Skeletal muscle tissue (tissue), 4 donors: ENCODE measurements around the gene PSMD7. TPM values are rescaled to one million over a fixed set of nuclear protein-coding genes. Genes with fewer than 3 reads are reported as not detected.

Source experiments
- H3K27ac ChIP-seq: one replicate; pipeline ENCODE4 v1.7.0; 2013; ENCODE audit warnings: mild to moderate bottlenecking, low read depth, low read length, inconsistent platforms
- H3K27me3 ChIP-seq, 3 donors: one replicate each; pipeline ENCODE4 v1.7.0; 2013; ENCODE audit warnings: low read length in 3 of 3; ENCODE audit not compliant: control insufficient read depth in 3 of 3, insufficient read depth in 3 of 3
- H3K36me3 ChIP-seq, 3 donors: one replicate each; pipeline ENCODE4 v1.7.0; 2013; ENCODE audit warnings: low read length in 3 of 3; ENCODE audit not compliant: control insufficient read depth in 3 of 3, insufficient read depth in 3 of 3
- H3K4me1 ChIP-seq, 3 donors: one replicate each; pipeline ENCODE4 v1.7.0; 2013; ENCODE audit warnings: low read length in 3 of 3, mild to moderate bottlenecking in 3 of 3; ENCODE audit not compliant: control insufficient read depth in 3 of 3, insufficient read depth in 3 of 3
- H3K4me3 ChIP-seq, 3 donors: one replicate each; pipeline ENCODE4 v1.7.0; 2013; ENCODE audit warnings: low read length in 3 of 3
- H3K9ac ChIP-seq, 3 donors: one replicate each; pipeline ENCODE4 v1.7.0; 2013; ENCODE audit warnings: low read length in 3 of 3, mild to moderate bottlenecking in 3 of 3, moderate library complexity in 2 of 3, low read depth in 1 of 3
- H3K9me3 ChIP-seq, 3 donors: one replicate each; pipeline ENCODE4 v1.7.0; 2013; ENCODE audit warnings: low read length in 3 of 3; ENCODE audit not compliant: control insufficient read depth in 3 of 3
- total RNA-seq: library from RNA; depleted of rRNA; stranded (reverse); fragments of >200 nt; gene quantifications from one replicate; pipeline ENCODE4 v1.2.3, GENCODE V29; 2014
- donor health status: Osteomylitis.

Gene PSMD7
- total RNA-seq, 1 donor from 2014 or later, result 40.7 TPM

DNA sequence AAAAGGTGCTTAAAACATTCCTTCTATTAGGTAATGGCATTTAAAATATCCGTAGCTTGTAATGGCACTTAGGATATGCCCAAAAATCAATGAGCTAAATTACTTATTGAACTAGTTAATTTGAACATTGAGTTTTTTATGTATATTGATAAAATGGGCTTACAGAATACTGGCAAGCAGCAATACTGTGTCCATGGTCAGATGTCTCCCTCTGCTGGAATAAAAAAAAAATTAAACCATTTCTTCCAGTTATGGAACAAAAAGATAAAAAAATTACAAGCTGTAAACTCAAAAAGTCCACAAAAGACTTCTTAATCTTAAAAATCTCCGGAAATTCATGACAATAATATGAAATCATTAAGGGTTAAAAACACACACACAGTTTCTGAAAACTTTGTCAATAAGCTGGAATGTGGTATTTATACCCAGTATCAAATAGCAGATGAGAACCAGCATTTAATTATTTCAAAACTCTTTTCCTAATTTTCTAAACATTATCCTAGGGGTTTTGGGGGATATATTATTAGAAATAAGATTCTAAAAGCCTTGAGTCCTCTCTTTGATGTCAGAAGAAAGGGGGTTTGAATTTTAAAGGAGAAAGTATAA, 21.5 kb upstream of the PSMD7 start:
- Histone ChIP-seq H3K4me1 (no peaks in the 10 kb centered on the region), H3K9me3 (no peaks in the 10 kb centered on the region), H3K27me3 (no peaks in the 10 kb centered on the region), H3K36me3 (no peaks in the 10 kb centered on the region), H3K9ac (no peak overlapping the region), H3K27ac (no peak overlapping the region), H3K4me3 (no peak overlapping the region)

DNA sequence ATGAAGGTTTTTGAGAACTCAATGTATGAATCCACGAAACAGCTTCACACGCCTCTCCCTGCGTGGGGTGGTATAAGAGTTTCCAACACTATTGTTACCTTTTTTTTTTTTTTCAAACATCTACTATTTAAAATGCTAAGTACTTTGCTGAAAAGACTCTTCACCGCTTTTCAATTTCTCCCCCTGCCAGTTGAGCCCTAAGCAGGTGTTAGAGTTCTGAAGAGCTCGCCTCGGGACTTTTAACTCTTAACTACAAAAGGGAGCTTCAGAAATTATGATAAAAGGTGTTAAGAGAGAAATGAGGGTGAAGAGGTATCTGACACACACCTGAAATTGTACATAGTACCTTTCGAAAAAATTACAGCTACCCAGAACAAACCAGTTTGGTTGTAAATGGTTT, 20.9 kb upstream of the PSMD7 start:
- no peak overlapping the region for H3K4me3 ChIP-seq

GRCh38 chr16:74277974-74278373, 18.6 kb upstream of the PSMD7 start:
- Histone ChIP-seq H3K4me3 (no peak overlapping the region), H3K9me3 (no peaks in the 10 kb centered on the region), H3K36me3 (no peaks in the 10 kb centered on the region), H3K9ac (no peak overlapping the region), H3K27me3 (no peaks in the 10 kb centered on the region), H3K4me1 (no peaks in the 10 kb centered on the region), H3K27ac (no peak overlapping the region)

More for the DNA sequence above, 20.9 kb upstream of the PSMD7 start:
- Histone ChIP-seq H3K36me3 (no peaks in the 10 kb centered on the region), H3K4me1 (no peaks in the 10 kb centered on the region), H3K27me3 (no peaks in the 10 kb centered on the region), H3K27ac (no peak overlapping the region), H3K9ac (no peak overlapping the region), H3K9me3 (no peaks in the 10 kb centered on the region)

DNA sequence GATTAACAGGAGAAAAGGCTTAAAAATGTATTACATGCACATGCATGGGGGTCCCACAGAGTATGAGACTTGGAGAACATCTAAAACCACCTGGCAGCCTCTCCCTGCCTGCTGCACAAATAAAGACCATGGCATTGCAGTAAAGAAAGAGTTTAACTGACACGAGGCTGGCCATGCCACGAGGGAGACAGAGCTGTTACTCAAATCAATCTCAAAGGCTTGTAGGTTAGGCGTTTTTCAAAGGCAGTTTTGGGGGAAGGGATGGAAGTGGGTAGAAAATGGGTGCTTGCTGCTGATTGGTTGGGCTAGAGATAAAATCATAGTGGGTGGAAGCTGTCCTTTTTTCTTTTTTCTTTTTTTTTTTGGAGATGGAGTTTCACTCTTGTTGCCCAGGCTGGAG, 17.3 kb upstream of the PSMD7 start:
- no peaks in the 10 kb centered on the region for H3K36me3 ChIP-seq
- no peak overlapping the region for H3K27ac ChIP-seq
- H3K4me3 ChIP-seq, result no peak overlapping the region
- H3K9me3 ChIP-seq, result no peaks in the 10 kb centered on the region
- H3K9ac ChIP-seq, result no peak overlapping the region
- H3K4me1 ChIP-seq, result no peaks in the 10 kb centered on the region
- H3K27me3 ChIP-seq, result no peaks in the 10 kb centered on the region

DNA sequence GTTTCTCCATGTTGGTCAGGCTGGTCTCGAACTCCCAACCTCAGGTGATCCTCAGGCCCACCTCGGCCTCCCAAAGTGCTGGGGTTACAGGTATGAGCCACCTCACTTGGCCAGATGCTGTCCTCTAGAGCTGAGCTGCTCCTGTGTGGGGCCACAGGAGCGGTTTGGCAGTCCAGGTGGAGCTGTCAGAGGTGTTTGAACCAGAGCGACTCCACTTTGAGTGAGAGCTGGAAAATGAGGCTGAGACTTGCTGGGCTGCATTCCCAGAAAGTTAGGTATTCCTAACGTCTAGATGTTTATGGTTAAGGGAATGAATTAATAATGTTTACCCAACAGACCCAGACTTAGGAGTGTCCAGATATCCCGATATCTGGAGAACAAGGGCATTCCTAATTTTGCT, 16.8 kb upstream of the PSMD7 start:
- Histone ChIP-seq H3K9me3 (no peaks in the 10 kb centered on the region), H3K4me1 (no peaks in the 10 kb centered on the region), H3K27me3 (no peaks in the 10 kb centered on the region), H3K9ac (no peak overlapping the region), H3K4me3 (no peak overlapping the region), H3K36me3 (no peaks in the 10 kb centered on the region), H3K27ac (no peak overlapping the region)

GRCh38 chr16:74280448-74280847, 16.2 kb upstream of the PSMD7 start:
- Histone ChIP-seq H3K27me3 (no peaks in the 10 kb centered on the region), H3K9ac (no peak overlapping the region), H3K4me1 (no peaks in the 10 kb centered on the region), H3K9me3 (no peaks in the 10 kb centered on the region), H3K27ac (no peak overlapping the region), H3K4me3 (no peak overlapping the region), H3K36me3 (no peaks in the 10 kb centered on the region)

DNA sequence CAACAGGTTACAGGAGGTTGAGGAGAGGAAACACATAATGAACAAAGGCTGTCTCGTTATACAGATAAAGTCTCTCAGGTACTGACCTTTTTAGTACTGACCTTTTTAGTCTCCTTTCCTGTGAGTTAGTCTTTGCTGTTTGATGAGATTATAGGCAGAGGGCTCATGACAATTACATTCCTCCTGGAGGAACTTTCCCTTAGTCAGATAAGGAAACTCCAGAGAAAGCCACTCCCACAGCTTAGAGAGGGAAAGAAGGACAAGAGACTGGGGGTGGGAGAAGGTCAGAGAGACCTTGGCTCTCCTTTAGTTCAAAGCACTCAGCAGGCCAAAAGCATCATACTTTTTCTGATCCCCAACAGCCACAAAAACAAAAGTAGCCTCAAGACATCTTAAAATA, 15.3 kb upstream of the PSMD7 start:
- no peak overlapping the region for H3K9ac ChIP-seq
- H3K4me3 ChIP-seq, result no peak overlapping the region
- H3K27ac ChIP-seq, result no peak overlapping the region
- H3K27me3 ChIP-seq, result no peaks in the 10 kb centered on the region
- no peaks in the 10 kb centered on the region for H3K4me1 ChIP-seq
- no peaks in the 10 kb centered on the region for H3K36me3 ChIP-seq
- H3K9me3 ChIP-seq, result no peaks in the 10 kb centered on the region

DNA sequence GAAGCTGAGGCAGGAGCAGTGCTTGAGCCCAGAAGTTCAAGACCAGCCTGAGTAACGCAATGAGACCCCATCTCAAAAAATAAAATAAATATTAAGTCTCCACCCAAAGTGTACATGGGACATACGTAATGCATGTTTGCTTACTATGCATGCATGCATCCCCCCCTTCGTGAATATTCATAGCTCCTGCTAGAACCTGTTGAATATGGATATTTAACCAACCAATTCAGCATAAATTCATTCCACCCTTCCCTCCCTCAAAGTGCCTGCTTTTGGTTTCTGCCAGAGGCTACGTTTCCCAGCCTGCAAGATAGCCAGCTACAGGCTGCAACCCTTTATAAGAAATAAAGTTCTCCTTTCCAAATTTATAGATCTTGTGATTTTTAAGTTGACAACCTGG, 12.9 kb upstream of the PSMD7 start:
- no peaks in the 10 kb centered on the region for H3K36me3 ChIP-seq
- H3K9me3 ChIP-seq, result no peaks in the 10 kb centered on the region
- no peak overlapping the region for H3K9ac ChIP-seq
- H3K27ac ChIP-seq, result no peak overlapping the region
- no peak overlapping the region for H3K4me3 ChIP-seq
- no peaks in the 10 kb centered on the region for H3K27me3 ChIP-seq
- no peaks in the 10 kb centered on the region for H3K4me1 ChIP-seq

- Histone ChIP-seq H3K4me3 (no peak overlapping the region), H3K9me3 (peaks cover 0 to 6% (median 6%) of the 10 kb centered on the region in 3 donors), H3K27ac (no peak overlapping the region), H3K9ac (no peak overlapping the region), H3K4me1 (no peaks in the 10 kb centered on the region), H3K36me3 (peaks cover 0 to 5% (median 0%) of the 10 kb centered on the region in 3 donors), H3K27me3 (no peaks in the 10 kb centered on the region)
These were observed 8.5 kb upstream of the PSMD7 start for GRCh38 chr16:74288065-74288464.

DNA sequence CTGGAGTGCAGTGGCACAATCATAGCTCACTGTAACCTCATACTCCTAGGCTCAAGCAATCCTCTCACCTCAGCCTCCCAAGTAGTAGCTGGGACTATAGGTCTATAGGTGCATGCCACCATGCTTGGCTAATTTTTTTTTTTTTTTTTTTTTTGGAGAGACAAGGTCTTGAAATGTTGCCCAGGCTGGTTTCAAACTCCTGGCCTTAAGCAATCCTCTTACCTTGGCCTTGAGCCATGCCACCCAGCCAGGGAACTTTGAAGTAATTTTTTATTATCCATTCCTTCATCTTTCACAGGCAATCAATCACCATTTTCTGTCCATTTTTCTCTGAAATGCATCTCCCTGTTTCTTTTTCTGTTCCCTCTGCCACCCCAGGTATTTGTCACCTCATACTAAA, 6.3 kb upstream of the PSMD7 start:
- H3K9ac ChIP-seq, result no peak overlapping the region
- no peak overlapping the region for H3K4me3 ChIP-seq
- H3K4me1 ChIP-seq, result peaks cover 0 to under 1% (median under 1%) of the 10 kb centered on the region in 3 donors

More for the DNA sequence above, 6.3 kb upstream of the PSMD7 start:
- peaks cover 0 to 5% (median 0%) of the 10 kb centered on the region in 3 donors for H3K36me3 ChIP-seq
- no peak overlapping the region for H3K27ac ChIP-seq
- H3K27me3 ChIP-seq, result no peaks in the 10 kb centered on the region
- H3K9me3 ChIP-seq, result peaks cover 0 to 6% (median 6%) of the 10 kb centered on the region in 3 donors
